HepG2 (cell line): ENCODE data around the gene UNC13D. TPM values are rescaled to one million over a fixed set of nuclear protein-coding genes. Genes with fewer than 3 reads are reported as not detected.
A peak's percentile ranks its signal among the peaks of the same experiment; 100 is the strongest.

Experiments
- BATF2 ChIP-seq: sonication (generic); formaldehyde crosslinking; IDR thresholded peaks from 2 replicates; pipeline ENCODE4 v1.8.0; 2022; ENCODE audit warnings: mild to moderate bottlenecking, missing genetic modification reagents, moderate library complexity
- CREB1 ChIP-seq, 2 experiments: fragments of 450-650 bp in 1 of 2; IDR thresholded peaks; 2 replicates each; pipeline ENCODE4 v1.6.1; 2016 to 2017; ENCODE audit warnings: control low read depth in 1 of 2, mild to moderate bottlenecking in 1 of 2, missing compliant biosample characterization in 1 of 2, missing genetic modification characterization in 1 of 2
- CREM ChIP-seq, 2 experiments: sonication (generic) in 1 of 2; formaldehyde crosslinking in 1 of 2; IDR thresholded peaks; 2 replicates each; pipeline versions ENCODE4 v1.4.0 to v1.6.1; 2016 to 2020; ENCODE audit warnings: antibody characterized with exemption in 1 of 2, mild to moderate bottlenecking in 1 of 2, missing genetic modification reagents in 1 of 2
- ETV5 ChIP-seq: IDR thresholded peaks from 2 replicates; pipeline ENCODE4 v1.6.1; 2018; ENCODE audit warnings: missing biosample characterization, missing genetic modification reagents, inconsistent platforms, borderline replicate concordance
- MYPOP ChIP-seq: sonication (generic); formaldehyde crosslinking; IDR thresholded peaks from 2 replicates; pipeline ENCODE4 v1.8.1; 2023; ENCODE audit warnings: mild to moderate bottlenecking, moderate library complexity, missing genetic modification reagents
- NR0B2 ChIP-seq: sonication (generic); formaldehyde crosslinking; IDR thresholded peaks from 2 replicates; pipeline ENCODE4 v1.4.0; 2020; ENCODE audit warnings: mild to moderate bottlenecking, missing genetic modification reagents
- SOX13 ChIP-seq, 3 experiments: fragments of 450-650 bp in 1 of 3; sonication (generic) in 1 of 3; formaldehyde crosslinking in 1 of 3; IDR thresholded peaks in 2 of 3; conservative IDR thresholded peaks in 1 of 3; 2 replicates each; pipeline versions ENCODE4 v1.5.0 to v1.6.1; 2016 to 2020; ENCODE audit warnings: antibody characterized with exemption in 1 of 3, mild to moderate bottlenecking in 1 of 3, missing compliant biosample characterization in 1 of 3, missing genetic modification reagents in 1 of 3, moderate library complexity in 1 of 3
- U2AF1 ChIP-seq: fragments of 200-400 bp; formaldehyde crosslinking; optimal IDR thresholded peaks from 2 replicates; pipeline ENCODE3; 2017; ENCODE audit warnings: mild to moderate bottlenecking, low read depth, low read length
- ZBTB40 ChIP-seq, 2 experiments: fragments of 450-650 bp in 1 of 2; sonication (generic) in 1 of 2; formaldehyde crosslinking in 1 of 2; IDR thresholded peaks; 2 replicates each; pipeline versions ENCODE4 v1.6.1 to v1.8.0; 2016 to 2022; ENCODE audit warnings: antibody characterized with exemption in 1 of 2, mild to moderate bottlenecking in 1 of 2, missing genetic modification reagents in 1 of 2
- ZFP37 ChIP-seq: sonication (generic); formaldehyde crosslinking; IDR thresholded peaks from 2 replicates; pipeline ENCODE4 v1.4.0; 2020; ENCODE audit warnings: missing genetic modification reagents, borderline replicate concordance
- ZNF276 ChIP-seq: sonication (generic); formaldehyde crosslinking; IDR thresholded peaks from 2 replicates; pipeline ENCODE4 v1.4.0; 2020; ENCODE audit warnings: mild to moderate bottlenecking, low read depth, missing genetic modification reagents
- ZNF3 ChIP-seq: IDR thresholded peaks from 2 replicates; pipeline ENCODE4 v1.7.0; 2017; ENCODE audit warnings: inconsistent platforms
- ZNF446 ChIP-seq: sonication (generic); formaldehyde crosslinking; IDR thresholded peaks from 2 replicates; pipeline ENCODE4 v1.5.0; 2020; ENCODE audit warnings: mild to moderate bottlenecking, missing genetic modification reagents
- ZNF577 ChIP-seq: sonication (generic); formaldehyde crosslinking; IDR thresholded peaks from 2 replicates; pipeline ENCODE4 v1.4.0; 2020; ENCODE audit warnings: mild to moderate bottlenecking, low read depth, missing genetic modification reagents, borderline replicate concordance
- polyA plus RNA-seq, 8 experiments: library from polyadenylated mRNA; depleted of rRNA in 3 of 8; stranded (reverse) in 7 of 8; unstranded in 1 of 8; fragments of >200 nt; fragmentation: Illumina TruSeq in 4 of 8; extraction: Trizol in 4 of 8; gene quantifications; 2 replicates each; pipeline versions ENCODE4 v1.2.1 to v1.2.3, GENCODE V29; 2011 to 2016; ENCODE audit warnings: low read depth in 4 of 8, missing spikeins in 1 of 8, mixed read lengths in 1 of 8; ENCODE audit not compliant: insufficient read depth in 1 of 8
- total RNA-seq, 5 experiments: library from RNA; depleted of rRNA; stranded (reverse); fragments of >200 nt; fragmentation: Illumina TruSeq; extraction: Trizol; gene quantifications; 2 replicates each; pipeline ENCODE4 v1.2.3, GENCODE V29; 2016; ENCODE audit warnings: low read depth in 1 of 5

Gene UNC13D
- total and polyA plus RNA-seq, 2 of the 13 experiments (the other 11 are each of a cell fraction or from before 2014, with no cell fraction given), result 29.7 to 42.7 TPM

GRCh38 chr17:75844530-75845057, 390 bp upstream of the UNC13D start (continued):
- TF ChIP-seq ZBTB40 (IDR thresholded peaks at IDR 0.05) (no peak), ZBTB40 (CRISPR knock-in tag; IDR thresholded peaks at IDR 0.05) (no peak), NR0B2 (CRISPR knock-in tag) (no peak), ZFP37 (CRISPR knock-in tag) (no peak), ZNF577 (CRISPR knock-in tag) (no peak), ETV5 (CRISPR knock-in tag) (no peak), U2AF1 (no peak), ZNF446 (CRISPR knock-in tag) (0 out of 2 replicates have a peak, but pooled peaks have one; percentile 9), ZNF276 (CRISPR knock-in tag) (no peak), CREB1 (IDR thresholded peaks at IDR 0.05) (no peak), CREB1 (CRISPR knock-in tag; IDR thresholded peaks at IDR 0.05) (no peak), MYPOP (CRISPR knock-in tag) (0 out of 2 replicates have a peak, but pooled peaks have one; percentile 14), ZNF3 (CRISPR knock-in tag) (no peak), BATF2 (CRISPR knock-in tag) (no peak), SOX13 (IDR thresholded peaks at IDR 0.05) (no peak), SOX13 (CRISPR knock-in tag; conservative IDR thresholded peaks at IDR 0.05 in 1 of 2, IDR thresholded peaks at IDR 0.05 in 1 of 2) (no peak), CREM (IDR thresholded peaks at IDR 0.05) (no peak), CREM (CRISPR knock-in tag; IDR thresholded peaks at IDR 0.05) (no peak)
